HEK293 (cell line): ENCODE results near the gene CCDC136.

Experiments used
- CTCF ChIP-seq: fragments of 450-650 bp; formaldehyde crosslinking; IDR thresholded peaks from 2 replicates; pipeline ENCODE4 v1.5.1; 2016; ENCODE audit warnings: missing biosample characterization, missing genetic modification characterization
- TCF7L2 ChIP-seq: IDR thresholded peaks from 2 replicates; pipeline ENCODE4 v1.6.1; 2011; ENCODE audit warnings: low read depth, mild to moderate bottlenecking, inconsistent platforms, low read length, moderate library complexity, borderline replicate concordance
- ZNF596 ChIP-seq: fragments of 450-650 bp; IDR thresholded peaks from 2 replicates; pipeline ENCODE4 v1.5.0; 2018; ENCODE audit warnings: missing biosample characterization, mild to moderate bottlenecking, missing genetic modification characterization, moderate library complexity

- TF ChIP-seq TCF7L2 = no peak
- no peak for TF ChIP-seq ZNF596
- no peak for TF ChIP-seq CTCF (tag by site-specific recombination)
These were observed 67.7 kb downstream of the CCDC136 start for GRCh38 chr7:128859232-128860157.
